Measurements from ENCODE around the gene GTF2F2. TPM values are rescaled to one million over a fixed set of nuclear protein-coding genes. Genes with fewer than 3 reads are reported as not detected.

The GTF2F2 gene
- total and polyA plus RNA-seq, 9 of the 15 experiments (the other 6 are each of a cell fraction or from before 2014, with no cell fraction given) = 19.7 to 44.8 (median 32.4) TPM

DNA sequence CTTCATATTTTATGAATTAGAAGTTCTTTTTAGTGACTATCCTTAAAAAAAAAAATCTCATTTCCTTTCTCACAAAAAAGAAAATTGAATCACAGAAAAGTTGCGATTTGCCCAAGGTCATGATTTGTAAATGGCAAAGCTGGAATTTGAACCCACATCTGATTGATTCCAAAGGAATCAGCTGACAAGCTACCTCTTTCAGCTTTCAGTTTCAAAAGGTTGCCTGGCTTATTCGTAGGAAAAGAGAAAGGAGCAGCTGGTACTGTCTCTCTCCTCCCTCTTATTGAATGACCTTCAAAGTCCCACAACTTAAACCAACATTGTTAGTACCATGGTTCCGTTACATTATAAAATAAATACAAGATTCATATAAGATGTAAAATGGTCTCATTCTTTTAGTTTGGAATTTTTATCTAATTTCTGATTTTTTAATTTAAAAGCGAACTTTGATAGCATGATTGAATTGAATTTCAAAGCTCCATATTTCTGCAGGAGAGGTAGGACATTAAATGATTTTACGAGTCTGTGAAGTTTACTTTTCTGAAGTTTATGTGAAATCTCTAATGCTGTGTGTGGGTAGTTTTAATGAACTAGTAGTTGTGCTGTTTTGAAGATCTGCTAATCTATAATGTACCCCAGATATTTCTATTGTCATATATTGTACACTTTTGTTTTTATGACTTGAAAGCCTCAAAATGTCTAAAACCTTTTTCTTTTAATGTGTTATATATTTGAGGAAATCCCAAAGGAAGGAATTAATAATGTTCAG lies 99.0 kb downstream of the GTF2F2 start:
- Histone ChIP-seq H3K36me3 (ENCODE audit: control insufficient read depth, insufficient read depth, low read length) (no peaks in the 10 kb centered on the region), H4K20me1 (replicated peaks; ENCODE audit: control insufficient read depth, insufficient read depth, low read length) (no peaks in the 10 kb centered on the region), H3K4me2 (ENCODE audit: insufficient read depth, low read length) (no peak overlapping the region), H3K4me1 (replicated peaks in 1 of 2; ENCODE audit: control insufficient read depth in 2 of 2, insufficient read depth in 2 of 2, low read length in 2 of 2) (no peaks in the 10 kb centered on the region; a peak in 1 of 5 replicates), H3K9me1 (ENCODE audit: control insufficient read depth, insufficient read depth, low read length) (no peaks in the 10 kb centered on the region), H3K79me2 (ENCODE audit: control insufficient read depth, insufficient read depth, low read length) (peaks cover 5% of the 10 kb centered on the region; the same call in 1 of the 3 replicates), H3K9ac (ENCODE audit: insufficient read depth in 1 of 2, low read depth in 2 of 2, low read length in 2 of 2) (no peak overlapping the region), H2AFZ (ENCODE audit: low read depth, low read length) (no peak overlapping the region), H3K27ac (ENCODE audit: extremely low read depth, low read depth, low read length) (no peak overlapping the region), H3K9me3 (replicated peaks; ENCODE audit: control insufficient read depth, insufficient read depth, low read depth, low read length) (no peaks in the 10 kb centered on the region), H3K27me3 (ENCODE audit: control insufficient read depth in 2 of 2, insufficient read depth in 2 of 2, low read length in 2 of 2) (no peaks in the 10 kb centered on the region), H3K4me3 (no peak overlapping the region)
- ATAC-seq (no peak), DNase-seq (ENCODE audit: extremely low read depth in 1 of 4, low spot score in 3 of 4) (no peak), FAIRE-seq (no peak)
- TF ChIP-seq, protein P1, sequence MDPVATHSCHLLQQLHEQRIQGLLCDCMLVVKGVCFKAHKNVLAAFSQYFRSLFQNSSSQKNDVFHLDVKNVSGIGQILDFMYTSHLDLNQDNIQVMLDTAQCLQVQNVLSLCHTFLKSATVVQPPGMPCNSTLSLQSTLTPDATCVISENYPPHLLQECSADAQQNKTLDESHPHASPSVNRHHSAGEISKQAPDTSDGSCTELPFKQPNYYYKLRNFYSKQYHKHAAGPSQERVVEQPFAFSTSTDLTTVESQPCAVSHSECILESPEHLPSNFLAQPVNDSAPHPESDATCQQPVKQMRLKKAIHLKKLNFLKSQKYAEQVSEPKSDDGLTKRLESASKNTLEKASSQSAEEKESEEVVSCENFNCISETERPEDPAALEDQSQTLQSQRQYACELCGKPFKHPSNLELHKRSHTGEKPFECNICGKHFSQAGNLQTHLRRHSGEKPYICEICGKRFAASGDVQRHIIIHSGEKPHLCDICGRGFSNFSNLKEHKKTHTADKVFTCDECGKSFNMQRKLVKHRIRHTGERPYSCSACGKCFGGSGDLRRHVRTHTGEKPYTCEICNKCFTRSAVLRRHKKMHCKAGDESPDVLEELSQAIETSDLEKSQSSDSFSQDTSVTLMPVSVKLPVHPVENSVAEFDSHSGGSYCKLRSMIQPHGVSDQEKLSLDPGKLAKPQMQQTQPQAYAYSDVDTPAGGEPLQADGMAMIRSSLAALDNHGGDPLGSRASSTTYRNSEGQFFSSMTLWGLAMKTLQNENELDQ (CRISPR knock-in tag; IDR thresholded peaks at IDR 0.05; ENCODE audit: borderline replicate concordance) = no peak
- TF ChIP-seq TBL1XR1 (IDR thresholded peaks at IDR 0.05; ENCODE audit: low read length in 2 of 2) (no peak), KDM2B (CRISPR knock-in tag; IDR thresholded peaks at IDR 0.05) (no peak), ZNF583 (CRISPR knock-in tag; IDR thresholded peaks at IDR 0.05) (no peak), SRF (CRISPR knock-in tag; IDR thresholded peaks at IDR 0.05) (no peak), TCF7L2 (IDR thresholded peaks at IDR 0.05; ENCODE audit: low read depth, low read length) (no peak), POLR2AphosphoS5 (IDR thresholded peaks at IDR 0.05; ENCODE audit: control insufficient read depth, insufficient read depth, low read depth, low read length) (no peak), RB1 (IDR thresholded peaks at IDR 0.05; ENCODE audit: low read depth) (no peak), RFX1 (IDR thresholded peaks at IDR 0.05) (no peak), HMG20A (CRISPR knock-in tag; conservative IDR thresholded peaks at IDR 0.05) (no peak)
- TF ChIP-seq, protein P2, sequence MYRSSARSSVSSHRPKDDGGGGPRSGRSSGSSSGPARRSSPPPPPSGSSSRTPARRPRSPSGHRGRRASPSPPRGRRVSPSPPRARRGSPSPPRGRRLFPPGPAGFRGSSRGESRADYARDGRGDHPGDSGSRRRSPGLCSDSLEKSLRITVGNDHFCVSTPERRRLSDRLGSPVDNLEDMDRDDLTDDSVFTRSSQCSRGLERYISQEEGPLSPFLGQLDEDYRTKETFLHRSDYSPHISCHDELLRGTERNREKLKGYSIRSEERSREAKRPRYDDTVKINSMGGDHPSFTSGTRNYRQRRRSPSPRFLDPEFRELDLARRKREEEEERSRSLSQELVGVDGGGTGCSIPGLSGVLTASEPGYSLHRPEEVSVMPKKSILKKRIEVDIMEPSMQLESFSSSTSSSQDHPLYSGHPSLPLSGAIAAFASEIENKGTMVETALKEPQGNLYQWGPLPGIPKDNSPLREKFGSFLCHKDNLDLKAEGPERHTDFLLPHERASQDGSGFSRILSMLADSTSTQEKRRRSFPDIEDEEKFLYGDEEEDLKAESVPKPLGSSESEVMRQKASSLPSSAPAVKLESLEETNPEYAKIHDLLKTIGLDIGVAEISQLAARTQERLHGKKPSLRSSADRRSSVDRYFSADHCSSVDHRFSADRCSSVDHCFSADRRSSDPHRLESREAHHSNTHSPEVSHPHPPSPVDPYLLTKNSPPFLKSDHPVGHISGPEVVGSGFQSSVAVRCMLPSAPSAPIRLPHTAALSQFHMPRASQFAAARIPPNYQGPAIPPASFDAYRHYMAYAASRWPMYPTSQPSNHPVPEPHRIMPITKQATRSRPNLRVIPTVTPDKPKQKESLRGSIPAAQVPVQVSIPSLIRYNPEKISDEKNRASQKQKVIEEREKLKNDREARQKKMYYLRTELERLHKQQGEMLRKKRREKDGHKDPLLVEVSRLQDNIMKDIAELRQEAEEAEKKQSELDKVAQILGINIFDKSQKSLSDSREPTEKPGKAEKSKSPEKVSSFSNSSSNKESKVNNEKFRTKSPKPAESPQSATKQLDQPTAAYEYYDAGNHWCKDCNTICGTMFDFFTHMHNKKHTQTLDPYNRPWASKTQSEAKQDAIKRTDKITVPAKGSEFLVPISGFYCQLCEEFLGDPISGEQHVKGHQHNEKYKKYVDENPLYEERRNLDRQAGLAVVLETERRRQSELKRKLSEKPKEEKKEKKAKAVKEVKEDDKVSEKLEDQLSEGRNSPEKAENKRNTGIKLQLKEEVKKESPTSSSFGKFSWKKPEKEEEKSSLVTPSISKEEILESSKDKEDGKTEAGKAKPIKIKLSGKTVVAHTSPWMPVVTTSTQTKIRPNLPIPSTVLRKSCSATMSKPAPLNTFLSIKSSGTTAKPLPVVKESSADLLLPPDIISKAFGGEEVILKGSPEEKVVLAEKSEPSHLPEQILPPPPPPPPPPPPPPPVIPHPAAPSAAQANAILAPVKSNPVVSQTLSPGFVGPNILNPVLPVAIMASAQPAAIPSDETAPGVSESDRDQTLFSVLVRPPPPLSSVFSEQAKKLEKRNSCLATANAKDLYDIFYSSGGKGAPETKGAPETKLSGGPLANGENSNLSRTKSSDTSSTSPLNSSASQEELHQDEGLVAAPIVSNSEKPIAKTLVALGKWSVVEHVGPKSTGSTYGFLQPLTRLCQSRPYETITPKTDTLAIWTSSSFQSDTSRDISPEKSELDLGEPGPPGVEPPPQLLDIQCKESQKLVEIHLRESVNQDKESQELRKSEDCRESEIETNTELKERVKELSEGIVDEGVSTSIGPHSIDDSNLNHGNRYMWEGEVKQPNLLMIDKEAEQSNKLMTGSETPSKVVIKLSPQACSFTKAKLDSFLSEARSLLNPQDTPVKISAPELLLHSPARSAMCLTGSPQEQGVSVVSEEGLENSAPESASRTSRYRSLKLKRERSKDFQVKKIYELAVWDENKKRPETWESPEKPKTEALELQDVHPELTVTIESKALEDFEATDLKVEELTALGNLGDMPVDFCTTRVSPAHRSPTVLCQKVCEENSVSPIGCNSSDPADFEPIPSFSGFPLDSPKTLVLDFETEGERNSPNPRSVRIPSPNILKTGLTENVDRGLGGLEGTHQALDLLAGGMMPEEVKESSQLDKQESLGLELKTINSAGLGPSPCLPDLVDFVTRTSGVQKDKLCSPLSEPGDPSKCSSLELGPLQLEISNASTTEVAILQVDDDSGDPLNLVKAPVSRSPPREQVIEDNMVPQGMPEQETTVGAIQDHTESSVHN (IDR thresholded peaks at IDR 0.05; ENCODE audit: borderline replicate concordance in 1 of 2, low read depth in 1 of 2) = no peak
- 83% methylated on average over 4 of the region's 5 CpGs for WGBS (ENCODE audit: insufficient coverage, low coverage, missing lambda C conversion rate)
- ChIA-PET CTCF (ENCODE audit: low intra/inter-chr PET ratio) (no interaction called here), POLR2A (interaction anchor here (0.6 kb wide), 1 partner anchor 15 kb away, joined by 3 read pairs; no protein-coding TSS in a partner anchor)
- intact Hi-C loops (cut with micrococcal nuclease) = no loop called here
- in situ Hi-C loops (cut with MboI) = no loop called here
- BruUV-seq (replicated peaks) = no TSS peak
